Colonic mucosa (tissue), 4 donors: ENCODE measurements around the gene SIPA1L2. TPM values are rescaled to one million over a fixed set of nuclear protein-coding genes. Genes with fewer than 3 reads are reported as not detected.

Experiments used
- DNase-seq: peaks from one replicate; pipeline ENCODE4 v3.0.0-alpha.2; 2020
- H3K27ac ChIP-seq: fragments of 200-600 bp; one replicate; pipeline ENCODE4 v1.8.0; 2021
- H3K27me3 ChIP-seq: fragments of 200-600 bp; one replicate; pipeline ENCODE4 v1.8.0; 2021
- H3K36me3 ChIP-seq: fragments of 200-600 bp; one replicate; pipeline ENCODE4 v1.8.0; 2021
- H3K4me1 ChIP-seq: fragments of 200-600 bp; one replicate; pipeline ENCODE4 v1.8.0; 2021; ENCODE audit warnings: mild to moderate bottlenecking
- H3K4me3 ChIP-seq: fragments of 200-600 bp; one replicate; pipeline ENCODE4 v1.8.0; 2021
- H3K9ac ChIP-seq, 2 donors: one replicate each; pipeline ENCODE4 v1.7.0; 2013; ENCODE audit warnings: control low read depth in 2 of 2, low read depth in 2 of 2, low read length in 2 of 2
- H3K9me3 ChIP-seq: fragments of 200-600 bp; one replicate; pipeline ENCODE4 v1.8.0; 2021
- intact Hi-C: fragments of 100-400 bp; cut with DNase I; formaldehyde crosslinking; loops from one replicate; pipeline ENCODE4 v1.14.1; 2022
- total RNA-seq, 2 donors: library from RNA; stranded (reverse); fragmentation: NEBNext Ultra II Directional in 1 of 2; extraction: Animal tissue kit (Norgen Biotek cat#: 25700) in 1 of 2; gene quantifications; one replicate each; pipeline ENCODE4 v1.2.1, GENCODE V29; 2021
- TF ChIP-seq, protein P1 (sequence below): fragments of 200-600 bp; IDR thresholded peaks from one replicate; pipeline ENCODE4 v1.8.0; 2022; ENCODE audit warnings: antibody characterized with exemption, mild to moderate bottlenecking
- donor health status: healthy.
- donor health status: DM: no; HTN: no; CAD: no.
- donor health status: DM: no; HTN: no; CAD: no.

The SIPA1L2 gene
- total RNA-seq, 2 donors from 2014 or later = 53.6 to 64.4 TPM

DNA sequence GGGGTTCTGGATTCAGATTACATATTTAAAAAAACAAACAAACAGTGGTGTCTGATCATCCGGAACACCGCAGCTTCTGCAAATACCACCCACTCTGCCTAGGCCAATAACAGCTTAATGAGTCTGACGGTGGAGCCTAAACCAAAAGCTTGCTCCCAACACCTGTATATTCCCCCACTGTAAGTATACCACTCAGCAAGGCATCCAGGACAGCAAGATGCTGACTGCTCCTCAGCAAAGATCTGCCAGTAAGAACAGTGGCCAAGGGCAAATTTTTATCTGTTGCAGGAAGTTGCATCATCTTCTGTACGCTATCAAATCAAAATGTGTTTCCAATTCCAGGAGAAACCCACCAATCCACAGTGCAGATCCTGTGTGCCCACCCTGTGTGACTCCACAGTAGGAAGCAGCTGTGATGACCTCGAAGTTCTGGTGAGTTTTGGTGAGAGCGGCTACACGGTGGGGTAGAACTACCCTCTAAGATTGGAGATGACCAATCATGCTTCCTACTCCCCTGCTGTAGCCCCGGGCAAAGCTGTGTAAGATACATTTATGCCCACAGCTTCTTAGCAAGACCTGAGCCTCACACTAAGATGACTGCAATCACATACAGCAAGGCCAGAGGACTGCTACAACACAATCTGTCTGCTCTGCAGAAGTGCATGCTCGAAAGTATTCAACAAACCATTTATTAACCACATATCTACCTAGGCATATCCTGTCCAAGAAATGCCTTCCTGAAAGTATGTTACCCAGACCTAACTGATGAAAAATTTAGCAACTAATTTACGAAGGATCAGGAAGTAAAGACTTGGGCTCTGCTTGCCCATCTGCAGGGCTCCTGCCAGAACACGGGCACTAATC lies 30.5 kb downstream of the SIPA1L2 start:
- intact Hi-C loops = loop anchor here (10.0 kb wide), 1 partner anchor 735 kb away; no protein-coding TSS in a partner anchor
- H3K4me1 ChIP-seq = no peaks in the 10 kb centered on the region
- H3K4me3 ChIP-seq = no peak overlapping the region
- no peak for DNase-seq
- no peak overlapping the region for H3K9ac ChIP-seq
- no peak overlapping the region for H3K27ac ChIP-seq
- H3K27me3 ChIP-seq = no peaks in the 10 kb centered on the region
- no peaks in the 10 kb centered on the region for H3K36me3 ChIP-seq
- TF ChIP-seq, protein P1, sequence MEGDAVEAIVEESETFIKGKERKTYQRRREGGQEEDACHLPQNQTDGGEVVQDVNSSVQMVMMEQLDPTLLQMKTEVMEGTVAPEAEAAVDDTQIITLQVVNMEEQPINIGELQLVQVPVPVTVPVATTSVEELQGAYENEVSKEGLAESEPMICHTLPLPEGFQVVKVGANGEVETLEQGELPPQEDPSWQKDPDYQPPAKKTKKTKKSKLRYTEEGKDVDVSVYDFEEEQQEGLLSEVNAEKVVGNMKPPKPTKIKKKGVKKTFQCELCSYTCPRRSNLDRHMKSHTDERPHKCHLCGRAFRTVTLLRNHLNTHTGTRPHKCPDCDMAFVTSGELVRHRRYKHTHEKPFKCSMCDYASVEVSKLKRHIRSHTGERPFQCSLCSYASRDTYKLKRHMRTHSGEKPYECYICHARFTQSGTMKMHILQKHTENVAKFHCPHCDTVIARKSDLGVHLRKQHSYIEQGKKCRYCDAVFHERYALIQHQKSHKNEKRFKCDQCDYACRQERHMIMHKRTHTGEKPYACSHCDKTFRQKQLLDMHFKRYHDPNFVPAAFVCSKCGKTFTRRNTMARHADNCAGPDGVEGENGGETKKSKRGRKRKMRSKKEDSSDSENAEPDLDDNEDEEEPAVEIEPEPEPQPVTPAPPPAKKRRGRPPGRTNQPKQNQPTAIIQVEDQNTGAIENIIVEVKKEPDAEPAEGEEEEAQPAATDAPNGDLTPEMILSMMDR = no peak
- no peaks in the 10 kb centered on the region for H3K9me3 ChIP-seq

DNA sequence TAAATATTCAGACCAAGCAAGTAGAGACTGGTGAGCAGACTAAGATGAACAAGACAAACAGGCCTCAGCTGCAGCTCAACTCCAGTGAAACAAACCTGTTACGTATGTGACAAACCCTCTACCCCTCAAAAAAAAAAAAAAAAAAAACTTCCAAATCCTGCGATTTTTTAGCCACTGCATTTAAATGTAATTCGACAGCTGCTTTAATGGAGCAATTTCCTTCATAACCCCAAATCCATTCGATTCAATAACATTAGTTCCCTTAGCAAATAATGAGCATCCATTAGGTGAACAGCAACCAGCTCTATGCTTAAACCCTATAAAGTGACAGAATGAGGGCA lies 31.1 kb downstream of the SIPA1L2 start:
- Histone ChIP-seq H3K27ac (no peak overlapping the region), H3K9me3 (no peaks in the 10 kb centered on the region), H3K4me3 (no peak overlapping the region), H3K36me3 (no peaks in the 10 kb centered on the region), H3K27me3 (no peaks in the 10 kb centered on the region), H3K4me1 (no peaks in the 10 kb centered on the region), H3K9ac (no peak overlapping the region)
- intact Hi-C loops = no loop called here
- DNase-seq = no peak
- TF ChIP-seq, protein P1 = no peak

DNA sequence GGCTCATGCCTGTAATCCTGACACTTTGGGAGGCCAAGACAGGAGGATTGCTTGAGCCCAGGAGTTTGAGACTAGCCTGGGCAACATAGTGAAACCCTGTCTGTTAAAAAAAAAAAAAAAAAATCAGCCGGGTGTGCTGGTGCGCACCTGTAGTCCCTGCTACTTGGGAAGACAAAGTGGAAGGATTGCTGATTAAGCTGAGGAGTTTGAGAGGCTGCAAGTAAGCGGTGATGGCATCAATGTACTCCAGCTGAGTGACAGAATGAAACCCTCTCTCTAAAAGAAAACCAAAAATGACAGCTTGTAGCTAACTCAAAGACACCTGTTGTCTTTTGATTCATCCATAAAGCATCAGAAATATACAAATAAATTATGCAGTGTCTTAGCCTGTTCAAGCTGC lies 31.8 kb downstream of the SIPA1L2 start:
- Histone ChIP-seq H3K4me1 (no peaks in the 10 kb centered on the region), H3K9ac (no peak overlapping the region), H3K36me3 (no peaks in the 10 kb centered on the region), H3K4me3 (no peak overlapping the region), H3K27me3 (no peaks in the 10 kb centered on the region), H3K9me3 (no peaks in the 10 kb centered on the region), H3K27ac (no peak overlapping the region)
- no peak for DNase-seq
- intact Hi-C loops = no loop called here
- TF ChIP-seq, protein P1 = no peak

DNA sequence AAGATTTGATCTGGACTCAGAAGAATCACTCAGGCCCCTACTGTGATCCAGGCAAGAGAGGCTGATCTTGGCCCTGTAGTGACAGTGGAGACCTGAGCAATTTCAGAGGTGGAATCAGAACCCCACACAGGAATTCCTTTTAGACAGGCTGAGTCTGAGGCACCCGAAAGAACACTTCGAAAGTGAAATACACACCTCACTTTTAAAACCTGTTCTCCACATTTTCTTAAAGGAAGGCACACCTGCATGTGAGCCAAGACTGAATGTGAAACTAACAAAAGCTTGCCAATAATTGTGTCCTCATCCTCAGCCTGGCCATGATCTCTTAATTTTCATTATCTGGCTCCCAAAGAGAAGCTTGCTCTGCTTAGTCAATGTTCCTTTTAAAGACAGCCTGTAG lies 32.2 kb downstream of the SIPA1L2 start:
- no peaks in the 10 kb centered on the region for H3K4me1 ChIP-seq
- H3K27ac ChIP-seq = no peak overlapping the region
- H3K4me3 ChIP-seq = no peak overlapping the region
- no peak for DNase-seq
- no peaks in the 10 kb centered on the region for H3K36me3 ChIP-seq
- H3K27me3 ChIP-seq = no peaks in the 10 kb centered on the region
- no peak overlapping the region for H3K9ac ChIP-seq
- intact Hi-C loops = no loop called here
- H3K9me3 ChIP-seq = no peaks in the 10 kb centered on the region
- TF ChIP-seq, protein P1 = no peak

DNA sequence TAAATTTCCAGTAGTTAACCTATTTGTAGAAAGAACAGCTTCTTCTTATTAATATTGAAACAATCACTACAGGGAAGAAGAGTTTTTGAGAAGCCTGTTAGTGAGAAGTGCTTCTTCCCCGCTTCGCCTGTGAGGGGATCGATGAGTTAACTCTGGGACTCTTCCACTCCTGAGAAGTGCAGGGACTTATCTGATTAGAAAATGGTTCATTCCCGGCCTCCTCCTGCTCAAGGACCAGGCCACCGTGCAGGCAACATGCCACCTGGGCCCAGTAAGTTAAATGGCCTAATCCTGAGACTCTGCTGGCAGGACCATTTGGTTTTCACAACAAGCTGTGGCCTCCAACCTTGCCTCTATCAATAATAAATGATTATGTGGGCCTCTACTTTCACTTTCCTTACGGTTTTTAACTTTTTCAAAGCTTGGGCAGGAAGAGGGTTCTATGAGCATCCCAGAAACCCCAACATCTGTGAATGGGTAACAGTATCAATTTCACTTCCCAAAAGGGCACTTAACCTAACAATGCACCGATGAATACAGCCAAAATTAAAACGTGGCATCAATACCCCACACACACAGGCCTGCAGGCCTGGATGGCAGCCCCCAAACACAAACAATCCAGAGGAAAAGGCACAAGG lies 33.1 kb downstream of the SIPA1L2 start:
- TF ChIP-seq, protein P1 = no peak
- H3K4me1 ChIP-seq = no peaks in the 10 kb centered on the region
- no peak overlapping the region for H3K4me3 ChIP-seq
- no peak overlapping the region for H3K9ac ChIP-seq
- intact Hi-C loops = no loop called here
- H3K9me3 ChIP-seq = no peaks in the 10 kb centered on the region
- DNase-seq = no peak
- H3K36me3 ChIP-seq = no peaks in the 10 kb centered on the region
- no peaks in the 10 kb centered on the region for H3K27me3 ChIP-seq
- H3K27ac ChIP-seq = no peak overlapping the region
